ENCODE measurements around the gene ADRA2B. TPM values are rescaled to one million over a fixed set of nuclear protein-coding genes. Genes with fewer than 3 reads are reported as not detected.

The ADRA2B gene
- total RNA-seq, 1 experiment from 2014 or later: 0.46 TPM

- no peak for DNase-seq (ENCODE audit: low spot score)
Measured at GRCh38 chr2:96106991-96107707, 9.2 kb downstream of the ADRA2B start.

GRCh38 chr2:96105994-96106715 is 10.2 kb downstream of the ADRA2B start:
- DNase-seq (ENCODE audit: low spot score): no peak

- DNase-seq (ENCODE audit: low spot score): no peak
Measured at GRCh38 chr2:96105152-96105915, 11.0 kb downstream of the ADRA2B start.

GRCh38 chr2:96104487-96104861 is 11.9 kb downstream of the ADRA2B start:
- DNase-seq (ENCODE audit: low spot score): no peak

DNA sequence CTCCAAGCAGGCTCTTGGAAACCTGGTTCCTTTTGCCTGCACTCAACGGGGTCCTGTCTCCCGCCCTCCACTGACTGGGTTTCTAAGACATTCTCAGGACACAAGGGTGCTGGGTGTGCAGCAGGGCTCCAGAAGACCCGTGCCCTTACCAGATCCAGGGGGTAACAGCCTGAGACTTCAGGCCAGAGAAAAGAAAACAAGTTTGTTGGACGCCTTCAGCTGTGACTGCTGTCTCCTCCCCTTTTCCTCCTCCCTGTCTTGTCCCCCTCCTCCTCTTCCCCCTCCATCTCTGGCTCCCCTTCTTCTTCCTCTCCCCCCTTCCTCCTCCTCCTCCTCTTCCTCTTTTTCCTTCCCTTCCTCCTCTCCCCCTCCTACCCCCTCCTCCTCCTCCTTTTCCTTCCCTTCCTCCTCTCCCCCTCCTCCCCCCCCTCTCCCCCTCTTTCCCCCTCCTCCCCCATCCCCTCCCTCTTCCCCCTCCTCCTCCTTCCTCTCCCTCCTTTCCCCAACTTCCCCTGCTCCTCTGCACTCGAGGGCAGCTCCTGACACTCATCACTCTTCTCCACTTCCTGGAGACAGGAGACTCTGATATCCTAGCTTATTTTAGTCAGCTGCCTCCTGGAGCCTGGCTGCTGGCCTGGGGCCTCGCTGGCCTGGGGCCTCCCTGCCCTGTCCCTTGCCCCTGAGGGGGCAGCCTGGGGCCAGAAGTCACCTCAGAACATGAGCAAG is 12.4 kb downstream of the ADRA2B start:
- no peak for DNase-seq (ENCODE audit: low spot score)

GRCh38 chr2:96103187-96103601 is 13.2 kb downstream of the ADRA2B start:
- DNase-seq (ENCODE audit: low spot score): no peak

GRCh38 chr2:96102596-96103186 is 13.7 kb downstream of the ADRA2B start:
- no peak for DNase-seq (ENCODE audit: low spot score)

DNA sequence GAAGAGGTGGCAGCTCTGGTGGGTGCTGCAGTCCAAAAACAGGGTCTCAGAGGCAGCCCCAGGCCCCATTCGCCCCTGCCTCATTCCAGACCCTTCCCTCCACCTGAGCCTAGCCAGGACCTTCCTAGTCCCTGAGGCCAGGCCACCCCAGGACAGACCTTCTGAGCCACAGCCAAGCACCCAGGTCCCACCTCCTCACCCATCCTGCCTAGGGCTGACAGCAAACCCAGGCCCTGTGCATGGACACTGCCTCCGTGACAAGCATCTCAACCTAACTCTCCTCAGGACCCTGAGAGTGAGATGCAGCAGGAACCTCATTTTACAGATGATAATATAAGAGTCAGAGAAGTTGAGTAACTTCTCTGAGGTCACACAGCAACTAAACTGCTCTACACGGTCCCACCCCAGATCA is 15.5 kb downstream of the ADRA2B start:
- DNase-seq (ENCODE audit: low spot score): no peak

GRCh38 chr2:96099861-96100798 is 16.2 kb downstream of the ADRA2B start:
- DNase-seq (ENCODE audit: low spot score): no peak

GRCh38 chr2:96098900-96099590 is 17.3 kb downstream of the ADRA2B start:
- no peak for DNase-seq (ENCODE audit: low spot score)

GRCh38 chr2:96097951-96098823 is 18.2 kb downstream of the ADRA2B start:
- DNase-seq (ENCODE audit: low spot score): no peak

DNA sequence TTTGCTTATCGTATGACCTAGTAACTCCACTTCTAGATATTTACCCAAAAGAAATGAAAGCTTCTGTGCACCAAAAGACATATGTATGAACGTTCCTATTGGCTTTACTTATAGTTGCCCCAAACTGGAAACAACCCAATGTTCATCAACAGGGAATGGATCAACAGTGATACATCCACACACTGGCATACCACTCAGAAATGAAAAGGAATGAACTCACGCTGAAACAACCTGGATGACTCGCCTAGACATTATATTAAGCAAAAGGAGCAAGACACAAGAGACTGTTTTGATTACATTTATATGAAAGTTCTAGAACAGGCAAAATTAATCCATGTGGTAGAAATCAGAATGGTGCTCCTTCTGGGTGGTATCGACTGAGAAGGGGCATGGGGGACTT is 18.9 kb downstream of the ADRA2B start:
- no peak for DNase-seq (ENCODE audit: low spot score)

DNA sequence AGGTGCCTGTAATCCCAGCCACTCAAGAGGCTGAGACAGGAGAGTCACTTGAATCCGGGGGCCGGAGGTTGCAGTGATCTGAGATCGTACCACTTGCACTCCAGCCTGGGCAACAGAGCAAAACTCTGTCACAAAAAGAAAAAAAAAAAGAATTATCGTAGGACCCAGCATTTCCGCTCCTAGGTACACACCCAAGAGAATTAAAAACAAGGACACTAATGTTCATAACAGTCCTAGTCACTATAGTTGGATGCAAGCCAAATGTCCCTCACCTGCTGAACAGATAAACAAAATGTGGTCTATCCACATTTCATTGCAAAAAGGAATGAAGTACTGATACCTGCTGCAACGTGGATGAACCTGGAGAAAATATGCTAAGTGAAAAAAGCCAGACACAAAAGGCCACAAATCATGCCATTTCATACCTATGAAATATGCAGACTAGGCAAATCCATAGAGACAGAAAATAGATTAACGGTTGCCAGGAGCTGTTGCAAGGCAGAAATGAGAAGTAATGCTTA is 21.2 kb downstream of the ADRA2B start:
- DNase-seq (ENCODE audit: low spot score): peak; percentile 49

- DNase-seq (ENCODE audit: low spot score): no peak
Measured at GRCh38 chr2:96093528-96093927, 22.8 kb downstream of the ADRA2B start.

DNA sequence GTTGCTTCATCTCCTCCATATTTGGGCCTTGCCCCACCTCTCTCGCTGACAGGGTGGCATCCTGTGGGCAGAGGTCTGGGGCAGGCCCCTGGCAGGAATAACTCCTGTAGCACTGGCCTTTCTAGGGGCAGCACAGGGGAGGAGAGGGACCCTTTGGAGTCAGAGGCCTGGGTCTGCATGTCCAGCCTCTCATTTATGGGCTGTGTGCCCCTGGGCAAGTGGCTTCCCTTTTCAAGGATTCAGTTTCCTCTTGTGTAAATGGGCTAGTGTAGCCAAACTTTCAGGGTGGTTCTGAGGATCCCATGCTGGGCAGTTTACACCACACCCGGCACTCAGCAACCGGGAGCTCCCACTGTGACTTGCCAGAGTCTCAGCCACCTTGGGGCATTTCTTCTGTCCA is 23.4 kb downstream of the ADRA2B start:
- no peak for DNase-seq (ENCODE audit: low spot score)

DNA sequence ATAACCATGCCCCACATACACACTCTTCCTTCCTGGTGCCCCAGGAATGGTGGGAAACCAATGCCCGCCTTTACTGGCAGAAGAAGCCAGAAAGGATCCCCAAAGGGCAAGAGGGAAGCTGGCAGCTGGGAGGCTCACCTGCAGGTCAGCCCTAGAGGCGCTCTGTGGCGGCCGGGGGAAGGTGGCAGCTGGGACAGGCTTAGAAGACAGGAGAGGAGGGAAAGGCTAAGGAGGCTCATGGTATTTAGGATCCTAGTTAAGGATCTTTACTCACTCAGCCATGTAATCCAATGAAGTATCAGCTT is 23.8 kb downstream of the ADRA2B start:
- DNase-seq (ENCODE audit: low spot score): no peak

DNA sequence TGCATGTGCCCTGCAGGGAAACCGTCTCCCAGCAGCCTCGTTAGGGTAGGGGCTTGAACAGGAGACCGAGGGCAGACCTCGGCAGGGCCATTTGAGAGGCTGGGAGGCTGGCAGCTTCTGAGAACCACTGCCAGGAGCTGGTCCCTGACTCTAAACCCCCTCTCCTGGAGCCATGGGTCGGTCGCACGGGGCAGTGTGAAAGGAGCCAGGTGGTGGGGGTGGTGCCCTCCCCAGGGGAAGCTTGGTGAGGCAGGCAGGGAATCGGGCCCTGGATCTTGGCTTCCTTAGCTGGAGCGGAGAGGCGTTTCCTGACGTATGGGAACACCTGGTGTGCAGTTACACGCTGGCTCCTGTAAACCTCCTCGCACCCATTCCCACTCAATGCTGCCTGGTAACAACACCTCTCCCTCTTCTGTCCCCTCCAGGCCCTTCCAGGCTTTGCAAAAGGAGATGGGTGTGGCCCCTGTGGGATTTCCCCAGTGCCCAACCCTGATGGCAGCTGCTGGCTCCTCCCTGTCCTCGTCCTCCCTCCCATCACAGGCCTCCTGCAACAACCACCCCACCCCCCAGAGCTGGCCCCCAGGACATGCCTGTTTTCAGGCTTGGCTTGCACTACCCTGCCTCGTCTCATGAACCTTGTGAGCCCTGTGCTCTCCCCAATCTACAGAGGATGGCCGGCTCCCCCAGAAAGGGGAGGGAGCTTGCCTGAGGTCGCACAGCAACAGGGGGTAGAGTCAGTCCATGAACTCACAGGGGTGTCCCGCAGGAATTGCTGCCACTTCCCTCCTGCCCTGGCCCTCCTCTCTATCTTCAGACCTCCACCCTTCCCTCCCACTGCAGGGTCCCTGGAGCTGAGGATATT is 24.4 kb downstream of the ADRA2B start:
- DNase-seq (ENCODE audit: low spot score): peak; percentile 41

Data from HT-29 (cell line).